DOHH2 (cell line): ENCODE results near the gene TAS1R2.

Experiments used
- CTCF ChIP-seq: fragments of 200-600 bp; sonication (generic); IDR thresholded peaks from one replicate; pipeline ENCODE4 v1.5.1; 2014; ENCODE audit warnings: antibody characterized with exemption, mild to moderate bottlenecking, low read depth, low read length; ENCODE audit not compliant: poor library complexity, severe bottlenecking
- EZH2phosphoT487 ChIP-seq: fragments of 200-600 bp; sonication (generic); IDR thresholded peaks from 2 replicates; pipeline ENCODE4 v1.6.1; 2017; ENCODE audit warnings: borderline replicate concordance, mild to moderate bottlenecking, antibody characterized with exemption, low read length, moderate library complexity, mixed read lengths

DNA sequence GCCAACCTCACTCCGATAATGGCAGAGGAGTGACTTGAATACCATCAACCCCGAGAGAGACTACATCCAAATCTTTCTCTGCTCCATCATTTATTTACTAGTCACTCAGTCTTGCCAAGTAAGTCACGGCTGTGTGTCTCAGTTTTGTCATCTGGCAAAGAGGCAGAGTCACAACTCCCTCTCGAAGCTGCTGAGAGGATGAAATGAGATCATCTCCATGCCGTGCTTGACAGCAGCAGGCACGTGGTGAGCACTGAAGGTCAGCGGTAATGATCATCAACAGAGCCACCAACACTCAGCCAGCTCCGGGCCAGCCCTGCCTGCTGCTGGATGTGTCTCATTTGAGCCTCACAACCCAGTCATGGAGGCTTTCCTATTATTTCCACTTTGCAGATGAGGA is 23.0 kb upstream of the TAS1R2 start:
- TF ChIP-seq CTCF (no peak), EZH2phosphoT487 (no peak)
